HCT116 (cell line): ENCODE data around the gene RAP1GAP2. TPM values are rescaled to one million over a fixed set of nuclear protein-coding genes. Genes with fewer than 3 reads are reported as not detected.

Source experiments
- ATAC-seq: fragments of 200-7000 bp; cut with Tn5 transposase; 2 replicates; pipeline ENCODE4 v1.9.1; 2020; ENCODE audit warnings: mild to moderate bottlenecking, moderate library complexity
- BruUV-seq: library from RNA; stranded (reverse); fragments of 400-500 nt; replicated peaks from 2 replicates; lab custom pipeline; 2021; lab: Mats Ljungman, UMichigan
- CTCF ChIA-PET: fragments of 300-600 bp; sonication (Branson Sonifier 250); formaldehyde crosslinking; loops from one replicate; lab custom pipeline; 2021; ENCODE audit warnings: antibody characterized with exemption; lab: Charles Lee
- POLR2A ChIA-PET: fragments of 300-600, 350-600 bp; sonication (Branson Sonifier 250); formaldehyde crosslinking; loops from one replicate; lab custom pipeline; 2021; ENCODE audit warnings: antibody characterized with exemption; lab: Charles Lee
- RAD21 ChIA-PET, 2 experiments: fragments of 300-600 bp; sonication (Branson Sonifier 250); formaldehyde crosslinking; loops; one replicate each; lab custom pipeline; 2023; ENCODE audit warnings: low total read pairs in 2 of 2; ENCODE audit not compliant: uncharacterized antibody in 2 of 2, unreplicated experiment in 2 of 2, low non-redundant PET in 1 of 2; lab: Charles Lee
- DNase-seq: peaks from one replicate; pipeline ENCODE4 v3.0.0-alpha.2; 2010; ENCODE audit warnings: low read depth, low spot score
- H2AFZ ChIP-seq: fragments of 200-600 bp; shearing (Covaris generic), sonication (generic); 2 replicates; pipeline ENCODE4 v1.6.1; 2017; ENCODE audit warnings: low read depth, mixed run types, mixed read lengths, antibody characterized with exemption, low read length; ENCODE audit not compliant: poor library complexity, severe bottlenecking
- H3K27ac ChIP-seq: 2 replicates; pipeline ENCODE4 v1.5.1; 2012; ENCODE audit warnings: low read depth, low read length
- H3K27me3 ChIP-seq: fragments of 200-600 bp; sonication (generic); 2 replicates; pipeline ENCODE4 v1.6.1; 2016; ENCODE audit warnings: mixed run types, low read length, mixed read lengths; ENCODE audit not compliant: insufficient read depth
- H3K36me3 ChIP-seq, 2 experiments: fragments of 200-500 bp in 1 of 2; fragments of 200-600 bp in 1 of 2; sonication (Bioruptor generic) in 1 of 2; sonication (generic) in 1 of 2; 2 replicates each; pipeline versions ENCODE4 v1.5.1 to v1.6.1; 2014 to 2016; ENCODE audit warnings: low read length in 2 of 2, inconsistent platforms in 1 of 2, mixed read lengths in 1 of 2, mixed run types in 1 of 2; ENCODE audit not compliant: insufficient read depth in 2 of 2, control insufficient read depth in 1 of 2
- H3K4me1 ChIP-seq, 2 experiments: fragments of 200-600 bp in 1 of 2; sonication (generic) in 1 of 2; 2 replicates each; pipeline versions ENCODE4 v1.5.1 to v1.6.1; 2012 to 2017; ENCODE audit warnings: low read length in 2 of 2, inconsistent platforms in 1 of 2, mild to moderate bottlenecking in 1 of 2, mixed read lengths in 1 of 2, mixed run types in 1 of 2, moderate library complexity in 1 of 2; ENCODE audit not compliant: insufficient read depth in 2 of 2, control insufficient read depth in 1 of 2
- H3K4me2 ChIP-seq: fragments of 200-600 bp; sonication (generic); 2 replicates; pipeline ENCODE4 v1.6.1; 2017; ENCODE audit warnings: mixed run types, low read length, mixed read lengths
- H3K4me3 ChIP-seq, 2 experiments: fragments of 200-600 bp in 1 of 2; sonication (generic) in 1 of 2; replicated peaks in 1 of 2; 2 replicates each; pipeline ENCODE4 v1.5.1; 2011 to 2016; ENCODE audit warnings: low read length in 2 of 2, control low read depth in 1 of 2, low read depth in 1 of 2, mild to moderate bottlenecking in 1 of 2, mixed read lengths in 1 of 2, mixed run types in 1 of 2
- H3K79me2 ChIP-seq: fragments of 200-600 bp; sonication (generic); 2 replicates; pipeline ENCODE4 v1.6.1; 2017; ENCODE audit warnings: mild to moderate bottlenecking, mixed run types, low read length, moderate library complexity, mixed read lengths; ENCODE audit not compliant: insufficient read depth
- H3K9ac ChIP-seq: fragments of 200-600 bp; sonication (generic); 2 replicates; pipeline ENCODE4 v1.6.1; 2016; ENCODE audit warnings: low read length, mixed read lengths
- H3K9me2 ChIP-seq: fragments of 200-600 bp; sonication (generic), shearing (Covaris generic); 2 replicates; pipeline ENCODE4 v1.6.1; 2017; ENCODE audit warnings: mixed run types, mild to moderate bottlenecking, moderate library complexity; ENCODE audit not compliant: insufficient read depth
- H3K9me3 ChIP-seq, 2 experiments: fragments of 200-500 bp in 1 of 2; fragments of 200-600 bp in 1 of 2; sonication (Bioruptor generic) in 1 of 2; sonication (generic) in 1 of 2; 2 replicates each; pipeline ENCODE4 v1.6.1; 2014 to 2017; ENCODE audit warnings: low read length in 2 of 2, mixed read lengths in 2 of 2, inconsistent platforms in 1 of 2, low read depth in 1 of 2, mild to moderate bottlenecking in 1 of 2, mixed run types in 1 of 2, moderate library complexity in 1 of 2; ENCODE audit not compliant: control insufficient read depth in 1 of 2, insufficient read depth in 1 of 2
- H4K20me1 ChIP-seq: fragments of 200-600 bp; sonication (generic), shearing (Covaris generic); 2 replicates; pipeline ENCODE4 v1.6.1; 2017; ENCODE audit warnings: mixed run types, mild to moderate bottlenecking, moderate library complexity; ENCODE audit not compliant: insufficient read depth
- CBX3 ChIP-seq: IDR thresholded peaks from 2 replicates; pipeline ENCODE4 v1.6.1; 2012; ENCODE audit warnings: low read depth
- CEBPB ChIP-seq: IDR thresholded peaks from 2 replicates; pipeline ENCODE4 v1.6.1; 2012; ENCODE audit warnings: low read depth
- CTCF ChIP-seq, 3 experiments: fragments of 200-600 bp in 1 of 3; sonication (generic) in 1 of 3; IDR thresholded peaks in 2 of 3; conservative IDR thresholded peaks in 1 of 3; 2 replicates each; pipeline ENCODE4 v1.5.1; 2012 to 2017; ENCODE audit warnings: low read depth in 2 of 3, low read length in 2 of 3, antibody characterized with exemption in 1 of 3, borderline replicate concordance in 1 of 3, control low read depth in 1 of 3, mild to moderate bottlenecking in 1 of 3, mixed read lengths in 1 of 3, mixed run types in 1 of 3, moderate library complexity in 1 of 3; ENCODE audit not compliant: insufficient read depth in 1 of 3
- EZH2 ChIP-seq: fragments of 200-600 bp; sonication (generic); IDR thresholded peaks from 2 replicates; pipeline ENCODE4 v1.6.1; 2017; ENCODE audit warnings: antibody characterized with exemption, mixed run types
- JUND ChIP-seq: IDR thresholded peaks from 2 replicates; pipeline ENCODE4 v1.6.1; 2012
- POLR2A ChIP-seq: IDR thresholded peaks from 2 replicates; pipeline ENCODE4 v1.7.0; 2011; ENCODE audit warnings: borderline replicate concordance; ENCODE audit not compliant: insufficient read depth, insufficient read length; ENCODE audit errors: extremely low read depth
- POLR2AphosphoS5 ChIP-seq: IDR thresholded peaks from 2 replicates; pipeline ENCODE4 v1.6.1; 2011; ENCODE audit warnings: mild to moderate bottlenecking, low read depth, low read length, moderate library complexity
- RAD21 ChIP-seq: IDR thresholded peaks from 2 replicates; pipeline ENCODE4 v1.6.1; 2012; ENCODE audit warnings: low read depth, mild to moderate bottlenecking
- TCF7L2 ChIP-seq: IDR thresholded peaks from 2 replicates; pipeline ENCODE4 v1.7.0; 2011; ENCODE audit warnings: borderline replicate concordance, inconsistent platforms; ENCODE audit not compliant: insufficient read depth, insufficient read length; ENCODE audit errors: extremely low read depth
- intact Hi-C: fragments of 100-400 bp; cut with micrococcal nuclease; formaldehyde crosslinking; loops from 2 replicates; pipeline ENCODE4 v1.10.0; 2022
- total RNA-seq: library from RNA; stranded (reverse); gene quantifications from one replicate; pipeline ENCODE4 v1.2.1, GENCODE V29; 2021; ENCODE audit not compliant: unreplicated experiment
- TF ChIP-seq, protein P1 (sequence below): IDR thresholded peaks from 2 replicates; pipeline ENCODE4 v1.6.1; 2012

RAP1GAP2 gene
- total RNA-seq, 1 experiment from 2014 or later, result 54.6 TPM

- no peaks in the 10 kb centered on the region for H3K4me1 ChIP-seq
- RAD21 ChIA-PET, result no interaction called here
- no peaks in the 10 kb centered on the region for H3K27me3 ChIP-seq
- H3K79me2 ChIP-seq, result peaks cover 5% of the 10 kb centered on the region; the same call in 1 of the 2 replicates
- TF ChIP-seq JUND (no peak), POLR2A (no peak), EZH2 (no peak), RAD21 (no peak), CBX3 (no peak)
- POLR2A ChIA-PET, result no interaction called here
- no peak overlapping the region for H2AFZ ChIP-seq
- no peak overlapping the region for H3K9ac ChIP-seq
- peaks cover 18 to 23% of the 10 kb centered on the region in 2 experiments for H3K36me3 ChIP-seq
- intact Hi-C loops, result no loop called here
- CTCF ChIA-PET, result no interaction called here
- DNase-seq (no peak), ATAC-seq (no peak)
- no peaks in the 10 kb centered on the region for H4K20me1 ChIP-seq
- 0 out of 4 replicates have a peak, but pooled peaks cover 3 to 5% of the 10 kb centered on the region in 2 experiments for H3K9me3 ChIP-seq
- no peak overlapping the region for H3K27ac ChIP-seq
- no TSS peak for BruUV-seq
- H3K9me2 ChIP-seq, result no peaks in the 10 kb centered on the region
- no peak overlapping the region for H3K4me2 ChIP-seq
- H3K4me3 ChIP-seq, result no peak overlapping the region
Measured at GRCh38 chr17:3026856-3027751, 230.9 kb downstream of the RAP1GAP2 start.

- intact Hi-C loops, result no loop called here
- Histone ChIP-seq H3K36me3 (peaks cover 14% of the 10 kb centered on the region in 2 experiments; a peak in 3 of 4 replicates), H3K4me2 (no peak overlapping the region), H2AFZ (no peak overlapping the region), H3K4me3 (no peak overlapping the region), H3K27ac (no peak overlapping the region), H3K9me2 (no peaks in the 10 kb centered on the region), H3K79me2 (peaks cover 3% of the 10 kb centered on the region; the same call in 1 of the 2 replicates), H3K9me3 (0 out of 4 replicates have a peak, but pooled peaks cover 0 to 3% of the 10 kb centered on the region in 2 experiments), H3K27me3 (no peaks in the 10 kb centered on the region), H4K20me1 (no peaks in the 10 kb centered on the region), H3K9ac (no peak overlapping the region), H3K4me1 (no peaks in the 10 kb centered on the region)
- CTCF ChIA-PET, result no interaction called here
- TF ChIP-seq TCF7L2 (no peak), CTCF (IDR thresholded peaks at IDR 0.05 in 2 of 3, conservative IDR thresholded peaks at IDR 0.05 in 1 of 3; ENCODE audit: borderline replicate concordance in 1 of 3, insufficient read depth in 1 of 3, low read depth in 2 of 3, low read length in 2 of 3) (no peak), CEBPB (no peak), POLR2AphosphoS5 (no peak), EZH2 (no peak), RAD21 (peak; percentile 12; the same call in 1 of the 2 replicates)
- TF ChIP-seq, protein P1, sequence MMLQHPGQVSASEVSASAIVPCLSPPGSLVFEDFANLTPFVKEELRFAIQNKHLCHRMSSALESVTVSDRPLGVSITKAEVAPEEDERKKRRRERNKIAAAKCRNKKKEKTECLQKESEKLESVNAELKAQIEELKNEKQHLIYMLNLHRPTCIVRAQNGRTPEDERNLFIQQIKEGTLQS, result no peak
- ATAC-seq (no peak), DNase-seq (no peak)
- RAD21 ChIA-PET, result no interaction called here
- BruUV-seq, result no TSS peak
- POLR2A ChIA-PET, result no interaction called here
Measured at GRCh38 chr17:3027786-3028532, 231.7 kb downstream of the RAP1GAP2 start.
